ENCODE results near the gene C1orf146. TPM values are rescaled to one million over a fixed set of nuclear protein-coding genes. Genes with fewer than 3 reads are reported as not detected.
"Not testable (repeated sequence)": the region's sequence is repeated elsewhere in the genome, so short reads cannot be mapped to it uniquely, and the experiment has no call there.

Gene C1orf146
- total and polyA plus RNA-seq, 4 donors = not detected

GRCh38 chr1:92277105-92277723 is 59.5 kb downstream of the C1orf146 start:
- no peak overlapping the region for H3K27ac ChIP-seq (ENCODE audit: low read depth in 1 of 2, low read length in 2 of 2)
- H3K4me1 ChIP-seq (ENCODE audit: control insufficient read depth in 4 of 4, insufficient read depth in 4 of 4, low read length in 3 of 4) = no peaks in the 10 kb centered on the region
- H3K36me3 ChIP-seq (ENCODE audit: control insufficient read depth in 4 of 4, insufficient read depth in 3 of 4, low read depth in 1 of 4, low read length in 3 of 4) = peaks cover 0 to 4% (median 3%) of the 10 kb centered on the region in 4 donors
- H3K9me3 ChIP-seq (ENCODE audit: control insufficient read depth in 4 of 4, low read length in 3 of 4) = no peaks in the 10 kb centered on the region
- no peaks in the 10 kb centered on the region for H3K27me3 ChIP-seq (ENCODE audit: control insufficient read depth in 4 of 4, insufficient read depth in 4 of 4, low read length in 3 of 4)
- DNase-seq (ENCODE audit: low spot score) = no peak
- no peak for TF ChIP-seq RAD21 (IDR thresholded peaks at IDR 0.05)
- TF ChIP-seq RXRA (IDR thresholded peaks at IDR 0.05) = no peak
- TF ChIP-seq SP1 (IDR thresholded peaks at IDR 0.05) = no peak
- TF ChIP-seq REST (IDR thresholded peaks at IDR 0.05) = no peak
- TF ChIP-seq, protein P1, sequence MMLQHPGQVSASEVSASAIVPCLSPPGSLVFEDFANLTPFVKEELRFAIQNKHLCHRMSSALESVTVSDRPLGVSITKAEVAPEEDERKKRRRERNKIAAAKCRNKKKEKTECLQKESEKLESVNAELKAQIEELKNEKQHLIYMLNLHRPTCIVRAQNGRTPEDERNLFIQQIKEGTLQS (IDR thresholded peaks at IDR 0.05) = no peak
- no peak for TF ChIP-seq FOXA1 (IDR thresholded peaks at IDR 0.05)
- no peak for TF ChIP-seq HNF4G (IDR thresholded peaks at IDR 0.05)
- no peak for TF ChIP-seq TAF1 (conservative IDR thresholded peaks at IDR 0.05)
- no peak for TF ChIP-seq GABPA (IDR thresholded peaks at IDR 0.05 in 1 of 2, conservative IDR thresholded peaks at IDR 0.05 in 1 of 2)
- no peak for TF ChIP-seq JUND (IDR thresholded peaks at IDR 0.05)
- no peak for TF ChIP-seq YY1 (IDR thresholded peaks at IDR 0.05)
- no peak for TF ChIP-seq MAX (IDR thresholded peaks at IDR 0.05)
- TF ChIP-seq NR2F2 (IDR thresholded peaks at IDR 0.05) = no peak
- no peak for TF ChIP-seq FOXA2 (IDR thresholded peaks at IDR 0.05)
- TF ChIP-seq, protein P2, sequence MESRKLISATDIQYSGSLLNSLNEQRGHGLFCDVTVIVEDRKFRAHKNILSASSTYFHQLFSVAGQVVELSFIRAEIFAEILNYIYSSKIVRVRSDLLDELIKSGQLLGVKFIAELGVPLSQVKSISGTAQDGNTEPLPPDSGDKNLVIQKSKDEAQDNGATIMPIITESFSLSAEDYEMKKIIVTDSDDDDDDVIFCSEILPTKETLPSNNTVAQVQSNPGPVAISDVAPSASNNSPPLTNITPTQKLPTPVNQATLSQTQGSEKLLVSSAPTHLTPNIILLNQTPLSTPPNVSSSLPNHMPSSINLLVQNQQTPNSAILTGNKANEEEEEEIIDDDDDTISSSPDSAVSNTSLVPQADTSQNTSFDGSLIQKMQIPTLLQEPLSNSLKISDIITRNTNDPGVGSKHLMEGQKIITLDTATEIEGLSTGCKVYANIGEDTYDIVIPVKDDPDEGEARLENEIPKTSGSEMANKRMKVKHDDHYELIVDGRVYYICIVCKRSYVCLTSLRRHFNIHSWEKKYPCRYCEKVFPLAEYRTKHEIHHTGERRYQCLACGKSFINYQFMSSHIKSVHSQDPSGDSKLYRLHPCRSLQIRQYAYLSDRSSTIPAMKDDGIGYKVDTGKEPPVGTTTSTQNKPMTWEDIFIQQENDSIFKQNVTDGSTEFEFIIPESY (IDR thresholded peaks at IDR 0.05) = no peak
- no peak for TF ChIP-seq EGR1 (IDR thresholded peaks at IDR 0.05; ENCODE audit: low read depth in 2 of 2)
- no peak for TF ChIP-seq HNF4A (conservative IDR thresholded peaks at IDR 0.05)
- no peak for TF ChIP-seq CTCF (IDR thresholded peaks at IDR 0.05; ENCODE audit: low read depth, low read length, missing input control)
- H3K4me3 ChIP-seq (ENCODE audit: low read depth in 1 of 3, low read length in 3 of 3) = no peak overlapping the region
- 94% methylated on average over 4 of the region's 4 CpGs for WGBS
- no peak overlapping the region for H3K9ac ChIP-seq (ENCODE audit: low read depth in 1 of 2, low read length in 2 of 2)

- H3K4me1 ChIP-seq (ENCODE audit: control insufficient read depth in 4 of 4, insufficient read depth in 4 of 4, low read length in 3 of 4); H3K9ac ChIP-seq (ENCODE audit: low read depth in 1 of 2, low read length in 2 of 2); H3K27ac ChIP-seq (ENCODE audit: low read depth in 1 of 2, low read length in 2 of 2); H3K27me3 ChIP-seq (ENCODE audit: control insufficient read depth in 4 of 4, insufficient read depth in 4 of 4, low read length in 3 of 4); H3K36me3 ChIP-seq (ENCODE audit: control insufficient read depth in 4 of 4, insufficient read depth in 3 of 4, low read depth in 1 of 4, low read length in 3 of 4); H3K9me3 ChIP-seq (ENCODE audit: control insufficient read depth in 4 of 4, low read length in 3 of 4); H3K4me3 ChIP-seq (ENCODE audit: low read depth in 1 of 3, low read length in 3 of 3); DNase-seq (ENCODE audit: low spot score): not testable (repeated sequence)
- WGBS = 96% methylated on average over 15 of the region's 15 CpGs
Measured at GRCh38 chr1:92279781-92280180, 62.1 kb downstream of the C1orf146 start.

- not testable (repeated sequence) for H3K4me1 ChIP-seq (ENCODE audit: control insufficient read depth in 4 of 4, insufficient read depth in 4 of 4, low read length in 3 of 4); H3K36me3 ChIP-seq (ENCODE audit: control insufficient read depth in 4 of 4, insufficient read depth in 3 of 4, low read depth in 1 of 4, low read length in 3 of 4); DNase-seq (ENCODE audit: low spot score); H3K4me3 ChIP-seq (ENCODE audit: low read depth in 1 of 3, low read length in 3 of 3); H3K9me3 ChIP-seq (ENCODE audit: control insufficient read depth in 4 of 4, low read length in 3 of 4); H3K27ac ChIP-seq (ENCODE audit: low read depth in 1 of 2, low read length in 2 of 2); H3K27me3 ChIP-seq (ENCODE audit: control insufficient read depth in 4 of 4, insufficient read depth in 4 of 4, low read length in 3 of 4); H3K9ac ChIP-seq (ENCODE audit: low read depth in 1 of 2, low read length in 2 of 2)
- WGBS = over 99% methylated on average over 2 of the region's 2 CpGs
Measured at GRCh38 chr1:92281411-92281810, 63.7 kb downstream of the C1orf146 start.
